ENCODE results near the gene PSAT1.

DNA sequence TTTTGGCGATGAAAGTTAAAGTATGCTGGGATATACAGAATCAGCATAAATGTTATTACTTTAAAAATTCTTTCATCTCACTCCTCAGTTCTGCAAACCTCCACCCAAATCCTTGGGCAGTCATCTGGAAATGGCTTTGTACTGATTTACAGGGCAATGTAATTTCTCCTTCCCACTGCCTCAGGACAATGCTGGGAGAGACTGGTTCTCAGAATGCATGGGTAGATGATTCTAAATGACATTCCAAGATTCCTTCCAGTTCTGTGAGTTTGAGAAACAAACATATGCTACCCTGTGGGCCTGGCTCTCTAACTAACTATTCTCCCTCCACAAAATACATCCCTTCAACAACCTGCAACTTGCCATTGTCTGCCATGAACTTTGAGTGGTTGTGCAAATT lies 7.5 kb upstream of the PSAT1 start:
- TF ChIP-seq YY1 (IDR thresholded peaks at IDR 0.05; ENCODE audit: insufficient read depth, insufficient read length) (no peak), SUZ12 (IDR thresholded peaks at IDR 0.05; ENCODE audit: extremely low read depth, insufficient read depth, insufficient read length) (no peak)
